Neural cell (in vitro differentiated cells): ENCODE data around the gene ABCA13.

Source experiments
- EP300 ChIP-seq: fragments of 450-650 bp; conservative IDR thresholded peaks from 2 replicates; pipeline ENCODE4 v1.6.1; 2014; ENCODE audit warnings: antibody characterized with exemption, mild to moderate bottlenecking, moderate library complexity; ENCODE audit not compliant: poor library complexity, severe bottlenecking
- EZH2 ChIP-seq: fragments of 200-600, 300-800 bp; shearing (Covaris generic), sonication (generic); IDR thresholded peaks from 2 replicates; pipeline ENCODE4 v1.6.1; 2014; ENCODE audit warnings: antibody characterized with exemption, low read length, borderline replicate concordance, mild to moderate bottlenecking; ENCODE audit not compliant: insufficient read depth, poor library complexity, severe bottlenecking
- POLR2AphosphoS5 ChIP-seq: IDR thresholded peaks from 2 replicates; pipeline ENCODE4 v1.6.1; 2012
- RAD21 ChIP-seq: fragments of 450-650 bp; conservative IDR thresholded peaks from 2 replicates; pipeline ENCODE4 v1.6.1; 2014; ENCODE audit warnings: antibody characterized with exemption, mild to moderate bottlenecking, moderate library complexity
- TAF1 ChIP-seq: IDR thresholded peaks from 2 replicates; pipeline ENCODE4 v1.6.1; 2012; ENCODE audit warnings: low read depth
- TF ChIP-seq, protein P1 (sequence below): fragments of 450-650 bp; IDR thresholded peaks from 2 replicates; pipeline ENCODE4 v1.5.1; 2014; ENCODE audit warnings: antibody characterized with exemption, mild to moderate bottlenecking, moderate library complexity; ENCODE audit not compliant: poor library complexity, severe bottlenecking
- TF ChIP-seq, protein P2 (sequence below): IDR thresholded peaks from 2 replicates; pipeline ENCODE4 v1.6.1; 2012; ENCODE audit warnings: borderline replicate concordance

DNA sequence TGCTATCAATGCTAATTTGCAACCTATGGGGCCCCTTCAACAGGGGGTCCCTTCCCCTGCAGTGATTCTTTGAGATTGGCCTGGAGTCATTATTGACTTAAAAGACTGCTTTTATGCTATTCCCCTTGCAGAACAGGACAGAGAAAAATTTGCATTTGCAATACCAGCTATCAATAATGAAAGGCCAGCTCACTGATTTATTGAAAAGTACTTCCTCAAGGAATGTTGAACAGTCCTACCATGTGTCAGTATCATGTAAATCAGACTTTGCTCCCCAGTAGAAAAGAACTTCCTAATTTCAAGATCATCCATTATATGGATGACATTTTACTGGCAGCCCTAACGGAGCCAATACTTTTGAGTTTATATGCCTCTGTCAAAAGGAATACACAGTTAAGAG, 29.7 kb upstream of the ABCA13 start:
- TF ChIP-seq, protein P1, sequence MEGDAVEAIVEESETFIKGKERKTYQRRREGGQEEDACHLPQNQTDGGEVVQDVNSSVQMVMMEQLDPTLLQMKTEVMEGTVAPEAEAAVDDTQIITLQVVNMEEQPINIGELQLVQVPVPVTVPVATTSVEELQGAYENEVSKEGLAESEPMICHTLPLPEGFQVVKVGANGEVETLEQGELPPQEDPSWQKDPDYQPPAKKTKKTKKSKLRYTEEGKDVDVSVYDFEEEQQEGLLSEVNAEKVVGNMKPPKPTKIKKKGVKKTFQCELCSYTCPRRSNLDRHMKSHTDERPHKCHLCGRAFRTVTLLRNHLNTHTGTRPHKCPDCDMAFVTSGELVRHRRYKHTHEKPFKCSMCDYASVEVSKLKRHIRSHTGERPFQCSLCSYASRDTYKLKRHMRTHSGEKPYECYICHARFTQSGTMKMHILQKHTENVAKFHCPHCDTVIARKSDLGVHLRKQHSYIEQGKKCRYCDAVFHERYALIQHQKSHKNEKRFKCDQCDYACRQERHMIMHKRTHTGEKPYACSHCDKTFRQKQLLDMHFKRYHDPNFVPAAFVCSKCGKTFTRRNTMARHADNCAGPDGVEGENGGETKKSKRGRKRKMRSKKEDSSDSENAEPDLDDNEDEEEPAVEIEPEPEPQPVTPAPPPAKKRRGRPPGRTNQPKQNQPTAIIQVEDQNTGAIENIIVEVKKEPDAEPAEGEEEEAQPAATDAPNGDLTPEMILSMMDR = no peak
- TF ChIP-seq, protein P2, sequence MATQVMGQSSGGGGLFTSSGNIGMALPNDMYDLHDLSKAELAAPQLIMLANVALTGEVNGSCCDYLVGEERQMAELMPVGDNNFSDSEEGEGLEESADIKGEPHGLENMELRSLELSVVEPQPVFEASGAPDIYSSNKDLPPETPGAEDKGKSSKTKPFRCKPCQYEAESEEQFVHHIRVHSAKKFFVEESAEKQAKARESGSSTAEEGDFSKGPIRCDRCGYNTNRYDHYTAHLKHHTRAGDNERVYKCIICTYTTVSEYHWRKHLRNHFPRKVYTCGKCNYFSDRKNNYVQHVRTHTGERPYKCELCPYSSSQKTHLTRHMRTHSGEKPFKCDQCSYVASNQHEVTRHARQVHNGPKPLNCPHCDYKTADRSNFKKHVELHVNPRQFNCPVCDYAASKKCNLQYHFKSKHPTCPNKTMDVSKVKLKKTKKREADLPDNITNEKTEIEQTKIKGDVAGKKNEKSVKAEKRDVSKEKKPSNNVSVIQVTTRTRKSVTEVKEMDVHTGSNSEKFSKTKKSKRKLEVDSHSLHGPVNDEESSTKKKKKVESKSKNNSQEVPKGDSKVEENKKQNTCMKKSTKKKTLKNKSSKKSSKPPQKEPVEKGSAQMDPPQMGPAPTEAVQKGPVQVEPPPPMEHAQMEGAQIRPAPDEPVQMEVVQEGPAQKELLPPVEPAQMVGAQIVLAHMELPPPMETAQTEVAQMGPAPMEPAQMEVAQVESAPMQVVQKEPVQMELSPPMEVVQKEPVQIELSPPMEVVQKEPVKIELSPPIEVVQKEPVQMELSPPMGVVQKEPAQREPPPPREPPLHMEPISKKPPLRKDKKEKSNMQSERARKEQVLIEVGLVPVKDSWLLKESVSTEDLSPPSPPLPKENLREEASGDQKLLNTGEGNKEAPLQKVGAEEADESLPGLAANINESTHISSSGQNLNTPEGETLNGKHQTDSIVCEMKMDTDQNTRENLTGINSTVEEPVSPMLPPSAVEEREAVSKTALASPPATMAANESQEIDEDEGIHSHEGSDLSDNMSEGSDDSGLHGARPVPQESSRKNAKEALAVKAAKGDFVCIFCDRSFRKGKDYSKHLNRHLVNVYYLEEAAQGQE = no peak
- TF ChIP-seq EP300 (no peak), POLR2AphosphoS5 (no peak), TAF1 (no peak), RAD21 (no peak), EZH2 (no peak)
